HCEC 1CT (cell line): ENCODE data around the gene SPECC1.
"Not testable (repeated sequence)": the region's sequence is repeated elsewhere in the genome, so short reads cannot be mapped to it uniquely, and the experiment has no call there.

Experiments used
- DNase-seq: peaks from one replicate; pipeline ENCODE4 v3.0.0-alpha.2; 2017

The SPECC1 gene

DNA sequence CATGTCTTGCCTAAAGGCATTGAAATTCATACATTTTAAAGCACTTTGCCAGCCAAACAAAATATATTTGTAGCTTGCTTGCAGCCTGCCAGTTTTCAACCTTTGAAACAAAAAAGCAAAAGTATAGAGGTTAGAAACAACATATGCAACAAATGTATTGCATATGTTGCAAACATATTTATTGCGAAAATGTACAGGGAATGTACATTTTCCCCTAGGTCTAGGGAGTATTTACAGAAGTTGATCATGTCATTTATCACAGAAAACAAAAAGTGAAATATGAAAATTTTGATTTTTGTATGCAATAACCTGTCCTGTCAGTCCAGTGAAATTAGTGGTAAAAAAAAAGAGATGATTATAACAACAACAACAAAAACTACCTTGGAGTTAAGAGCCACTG is 171.5 kb downstream of the SPECC1 start:
- no peak for DNase-seq

DNA sequence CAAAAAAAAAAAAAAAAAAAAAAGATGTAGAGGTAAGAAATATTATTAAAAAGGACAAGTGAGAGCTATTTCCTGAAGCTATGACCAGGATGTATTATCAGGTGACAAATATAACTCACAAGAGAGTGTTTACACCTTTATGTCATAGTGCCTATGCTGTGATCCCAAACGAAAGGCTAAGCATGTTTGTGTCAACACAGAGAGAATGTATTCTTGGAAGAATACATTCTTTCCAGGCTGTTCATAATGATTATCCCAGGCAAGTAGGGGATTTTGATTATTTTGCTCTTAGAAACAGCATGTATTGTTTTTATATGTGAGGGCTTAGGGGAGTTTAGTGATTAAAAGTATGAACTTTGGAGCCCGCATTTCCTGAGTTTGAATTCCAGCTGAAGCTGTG is 175.0 kb downstream of the SPECC1 start:
- no peak for DNase-seq

DNA sequence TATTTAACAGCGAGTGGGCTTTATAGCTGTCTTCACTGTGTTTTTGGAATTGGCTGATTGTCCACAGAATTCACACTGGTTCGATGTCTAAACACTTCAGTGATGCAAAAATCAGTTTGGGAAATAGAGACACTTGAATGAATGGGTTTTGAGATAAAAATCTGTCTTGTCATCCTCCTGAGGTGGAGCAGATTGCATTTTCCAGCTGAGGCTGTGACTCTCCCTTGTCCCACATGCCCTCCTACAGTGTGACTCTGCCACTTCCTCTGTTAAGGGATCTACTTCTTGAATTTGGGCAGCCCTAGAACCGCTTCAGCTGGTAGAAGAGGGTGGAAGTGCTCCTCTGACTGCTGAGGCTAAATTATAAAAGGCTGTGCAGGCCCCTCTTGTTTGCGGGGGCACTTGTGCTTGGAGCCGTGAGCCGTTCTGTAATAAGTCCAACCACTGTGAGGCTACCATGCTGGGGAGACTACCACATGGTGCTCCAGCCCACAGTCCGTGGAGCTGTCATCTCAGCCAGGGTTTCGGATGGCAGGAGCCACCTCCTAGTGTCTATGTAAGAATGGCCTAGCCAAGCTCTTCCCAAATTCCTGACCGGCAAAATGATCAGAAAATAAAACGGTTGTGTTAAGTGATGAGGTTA is 175.9 kb downstream of the SPECC1 start:
- DNase-seq: no peak

DNA sequence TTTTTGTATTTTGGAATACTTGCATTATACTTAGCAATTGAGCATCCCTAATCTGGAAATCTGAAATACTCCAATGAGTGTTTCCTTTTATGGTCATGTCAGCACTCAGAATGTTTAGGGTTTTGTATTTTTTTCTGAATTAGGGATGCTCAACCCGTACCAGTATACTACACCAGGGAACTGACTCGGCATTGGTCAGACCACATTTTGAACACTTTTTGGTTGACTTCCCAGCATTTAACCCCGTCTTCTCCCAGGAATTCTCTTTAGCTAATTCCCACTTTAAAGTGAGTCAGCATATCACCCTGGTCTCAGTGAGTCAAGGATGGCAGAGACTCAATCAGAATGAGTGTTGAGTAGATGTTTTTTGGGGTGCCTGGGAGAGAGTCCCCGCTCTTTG is 177.9 kb downstream of the SPECC1 start:
- DNase-seq: no peak

DNA sequence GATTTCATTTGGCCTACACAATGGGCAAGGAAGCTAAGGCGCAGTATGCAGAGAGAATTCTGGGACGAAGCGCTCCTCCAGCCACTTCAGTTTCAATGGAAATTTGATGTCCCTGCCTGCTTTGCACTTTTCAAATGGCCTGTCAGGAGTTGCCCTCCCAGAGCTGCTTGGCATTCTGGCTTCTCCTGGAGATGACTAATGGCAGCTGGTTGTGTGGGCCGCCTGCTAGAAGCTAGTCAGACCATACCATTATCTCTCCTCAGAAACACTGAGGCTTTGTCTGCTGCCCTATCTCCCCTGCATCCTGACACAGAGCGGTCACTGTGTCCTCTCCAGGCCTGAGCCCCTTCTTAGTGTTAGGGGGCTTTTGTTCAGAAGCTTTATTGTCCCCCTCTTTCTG is 180.1 kb downstream of the SPECC1 start:
- no peak for DNase-seq

DNA sequence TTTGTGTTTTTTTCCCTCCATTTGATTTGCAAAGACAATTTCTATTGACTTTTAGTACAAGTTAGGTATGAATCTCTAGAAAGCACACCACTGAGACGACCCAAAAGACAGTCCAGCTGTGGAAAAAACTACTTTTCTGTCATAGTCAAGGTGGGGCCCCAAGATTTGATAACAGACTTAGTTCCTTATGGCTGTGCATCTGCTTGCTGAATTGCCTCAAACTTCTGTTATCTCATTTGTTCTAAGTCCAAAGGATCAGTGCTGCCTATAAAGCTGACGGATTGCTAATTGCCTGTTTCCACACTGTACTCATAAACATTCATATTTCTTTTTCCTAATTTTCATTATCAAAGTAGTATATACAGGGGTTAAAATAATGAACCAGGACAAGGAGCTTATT is 180.8 kb downstream of the SPECC1 start:
- no peak for DNase-seq

DNA sequence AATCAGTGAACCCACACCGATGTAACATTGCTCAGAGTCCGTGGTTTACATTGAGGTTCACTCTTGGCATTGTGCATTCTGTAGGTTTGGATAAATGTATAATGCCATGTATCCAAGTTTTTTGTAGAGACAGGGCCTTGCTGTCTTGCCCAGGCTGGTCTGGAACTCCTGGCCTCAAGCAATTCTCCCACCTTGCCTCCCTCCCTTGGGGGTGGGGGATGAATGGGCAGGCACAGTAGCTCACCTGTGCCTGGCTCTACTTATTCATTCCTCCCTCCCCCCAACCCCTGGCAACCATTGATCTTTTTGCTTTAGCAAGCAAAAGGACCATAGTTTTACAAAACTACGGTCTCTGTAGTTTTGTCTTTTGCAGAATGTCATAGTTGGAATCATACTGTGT is 181.4 kb downstream of the SPECC1 start:
- DNase-seq: no peak

DNA sequence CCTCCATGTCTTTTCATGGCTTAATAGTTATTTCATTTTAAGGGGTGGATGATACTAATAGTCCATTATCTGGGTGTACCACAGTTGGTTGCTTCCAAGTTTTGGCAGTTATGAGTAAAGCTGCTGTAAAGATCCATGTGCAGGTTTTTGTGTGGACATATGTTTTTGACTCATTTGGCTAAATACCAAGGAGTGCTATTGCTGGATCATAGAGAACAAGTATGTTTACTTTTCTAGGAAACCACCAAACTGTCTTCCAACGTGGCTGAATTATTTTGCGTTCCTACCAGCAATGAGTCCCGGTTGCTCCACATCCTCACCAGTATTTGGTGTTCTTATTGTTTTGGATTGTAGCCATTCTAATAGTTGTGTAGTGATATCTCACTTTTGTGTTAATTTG is 181.9 kb downstream of the SPECC1 start:
- no peak for DNase-seq

DNA sequence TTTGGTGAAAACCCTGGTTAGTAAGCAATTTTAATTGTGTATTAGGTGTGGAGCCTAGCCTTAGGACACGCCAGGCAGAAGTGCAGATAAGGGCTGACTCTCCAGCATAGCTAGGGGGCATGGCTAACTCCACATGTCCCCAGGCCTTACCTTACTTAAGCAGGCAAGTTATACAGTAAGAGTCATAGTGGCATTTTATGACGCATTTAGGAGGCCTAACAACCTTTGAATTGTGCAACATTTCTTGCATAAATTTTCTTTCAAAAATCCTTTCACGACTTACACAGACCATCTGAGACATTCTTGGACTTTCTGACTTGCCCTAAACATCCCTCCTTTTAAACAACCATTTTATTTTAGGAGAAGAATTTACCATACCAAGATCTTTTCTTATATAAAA is 187.1 kb downstream of the SPECC1 start:
- not testable (repeated sequence) for DNase-seq

DNA sequence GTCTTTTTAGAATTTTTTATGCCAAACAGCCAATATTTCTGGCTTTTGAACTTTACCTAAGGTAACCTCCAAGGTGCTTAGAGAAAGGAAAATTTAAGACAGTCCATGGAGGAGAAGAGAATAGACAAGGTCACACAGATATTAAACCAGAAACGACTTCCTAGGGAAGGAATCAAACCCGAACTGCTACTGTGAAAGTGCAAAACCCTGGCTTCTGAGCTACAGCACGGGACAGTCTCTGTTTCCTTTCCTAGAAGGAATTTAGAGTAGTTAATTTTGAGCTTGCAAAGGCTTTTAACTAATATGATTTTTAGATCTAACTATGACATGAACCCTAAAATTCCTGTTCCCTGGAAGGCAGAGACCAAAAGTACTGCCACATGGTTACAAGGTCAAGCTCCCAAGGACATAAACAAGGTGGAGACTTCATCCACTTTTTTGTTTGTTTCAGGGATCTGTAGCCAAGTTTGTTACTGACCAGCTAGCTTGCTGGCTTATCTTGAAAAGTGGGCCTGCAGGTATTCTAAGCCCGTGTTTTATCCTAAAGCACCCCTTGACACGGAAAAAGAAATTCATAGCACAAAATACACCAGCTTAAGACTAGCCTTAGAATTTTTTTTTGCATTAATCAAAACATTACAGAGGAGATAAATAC is 188.2 kb downstream of the SPECC1 start:
- no peak for DNase-seq

DNA sequence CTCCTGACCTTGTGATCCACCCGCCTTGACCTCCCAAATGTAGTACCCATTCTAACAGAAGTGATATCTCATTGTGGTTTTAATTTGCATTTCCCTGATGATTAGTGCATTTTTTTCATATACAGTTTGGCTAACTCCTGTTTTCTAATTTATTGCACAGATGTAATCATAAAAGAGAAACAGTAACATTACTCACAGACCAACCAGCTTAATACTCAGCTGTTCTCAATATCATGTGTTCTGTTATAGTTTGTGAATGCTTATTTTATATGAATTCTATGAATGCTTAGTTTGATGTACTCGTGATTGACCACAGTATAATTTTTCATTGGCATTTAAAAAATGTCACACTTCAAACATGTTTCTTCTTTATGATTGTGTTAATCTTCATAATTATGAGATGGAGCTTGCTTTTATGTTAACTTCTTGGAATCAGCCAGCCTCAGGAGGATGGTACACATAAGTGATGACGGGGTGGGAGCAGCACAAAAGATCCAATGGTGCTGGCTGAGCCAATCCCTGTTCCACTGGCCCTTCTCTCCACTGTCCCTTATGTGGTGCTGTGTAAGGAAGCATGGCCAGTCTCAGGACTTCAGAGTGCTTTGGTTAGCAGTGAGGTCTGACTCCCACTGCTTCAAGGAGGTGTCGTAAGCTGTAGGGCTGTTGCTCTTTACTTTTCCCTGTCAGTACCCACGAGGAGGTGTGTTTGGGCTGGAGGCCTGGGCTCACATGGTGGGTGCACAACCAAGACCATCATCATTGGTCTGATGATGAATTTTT is 191.0 kb downstream of the SPECC1 start:
- no peak for DNase-seq

DNA sequence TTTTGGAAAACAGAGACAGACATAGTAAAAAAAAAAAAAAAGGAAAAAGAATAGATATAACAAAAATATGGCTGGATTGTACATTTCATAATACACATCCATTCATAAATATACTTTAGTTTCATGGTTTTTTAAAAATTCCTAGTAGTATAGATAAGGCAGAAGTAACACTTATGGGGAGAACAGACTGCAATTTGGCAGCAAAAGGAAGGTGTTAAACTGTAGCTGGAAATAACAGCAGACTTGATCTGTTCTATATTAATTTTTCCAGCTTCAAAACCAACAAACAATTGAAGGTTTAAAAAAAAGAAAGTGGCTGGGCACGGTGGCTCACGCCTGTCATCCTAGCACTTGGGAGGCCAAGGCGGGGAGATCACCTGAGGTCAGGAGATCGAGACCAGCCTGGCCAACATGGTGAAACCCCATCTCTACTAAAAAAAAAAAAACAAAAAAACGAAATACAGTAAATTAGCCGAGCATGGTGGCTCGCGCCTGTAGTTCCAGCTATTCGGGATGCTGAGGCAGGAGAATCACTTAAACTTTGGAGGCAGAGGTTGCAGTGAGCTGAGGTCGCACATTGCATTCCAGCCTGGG is 191.8 kb downstream of the SPECC1 start:
- no peak for DNase-seq

DNA sequence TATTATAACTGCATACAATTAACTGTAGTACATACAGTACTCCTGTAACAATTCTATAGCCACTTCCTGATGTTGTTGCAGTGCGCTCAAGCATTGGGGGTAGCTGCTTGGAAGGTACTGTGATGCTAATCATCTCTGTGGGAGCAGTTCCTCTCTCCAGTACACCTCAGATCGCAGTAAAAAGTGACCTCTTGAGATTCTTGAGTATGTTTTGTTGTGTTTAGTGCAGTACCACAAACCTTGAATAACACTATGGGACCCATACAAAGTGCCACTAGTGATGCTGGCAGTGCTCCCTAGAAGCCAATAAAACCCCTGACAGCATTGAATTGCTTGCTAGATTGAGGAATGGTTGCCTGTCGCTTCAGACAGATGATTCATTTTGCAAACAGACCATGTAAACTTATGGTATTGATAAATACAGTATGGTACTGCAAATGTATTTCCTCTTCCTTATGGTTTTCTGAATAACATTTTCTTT is 193.0 kb downstream of the SPECC1 start:
- no peak for DNase-seq

DNA sequence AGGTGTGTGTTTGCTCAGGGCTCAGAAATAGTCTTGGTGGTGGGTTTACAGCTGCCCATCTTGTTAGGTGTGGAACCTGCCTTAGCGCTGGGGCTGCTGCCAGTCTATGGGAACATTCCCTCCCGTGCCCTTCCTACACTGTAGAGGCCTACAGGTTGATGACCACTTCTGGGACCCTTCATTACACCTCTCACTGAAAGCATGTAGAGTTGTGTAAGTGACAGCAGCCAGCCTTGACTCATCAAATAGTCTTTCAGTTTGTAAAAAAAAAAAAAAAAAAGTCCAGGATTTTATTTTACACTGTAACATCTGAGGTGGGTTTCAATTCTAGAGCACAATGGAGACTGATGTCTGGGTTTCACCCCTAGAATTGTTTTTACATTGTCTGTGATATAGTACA is 193.9 kb downstream of the SPECC1 start:
- no peak for DNase-seq

DNA sequence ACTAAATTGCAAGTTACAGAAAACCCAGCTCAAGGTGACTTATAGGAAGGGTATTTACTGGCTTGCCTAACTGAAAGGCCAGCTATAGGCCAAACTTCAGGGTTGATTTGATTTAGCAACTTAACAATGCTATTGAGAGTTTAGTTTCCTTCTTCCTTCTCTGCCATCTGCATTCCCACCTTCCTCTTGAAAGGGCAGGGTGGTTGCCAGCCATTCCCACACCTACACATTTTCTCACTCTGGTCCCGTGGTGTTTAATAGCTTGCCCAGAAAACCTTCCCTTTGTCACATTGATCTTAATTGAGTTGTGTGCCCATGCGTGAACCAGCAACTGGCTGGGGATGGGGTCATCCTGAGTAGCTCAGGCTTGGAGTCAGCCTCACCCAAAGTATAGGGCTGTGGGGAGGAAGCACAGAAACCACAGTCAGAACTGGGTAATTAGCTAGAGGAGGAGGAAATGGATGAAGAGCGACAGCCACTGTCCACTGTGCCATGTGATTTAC is 194.7 kb downstream of the SPECC1 start:
- no peak for DNase-seq

DNA sequence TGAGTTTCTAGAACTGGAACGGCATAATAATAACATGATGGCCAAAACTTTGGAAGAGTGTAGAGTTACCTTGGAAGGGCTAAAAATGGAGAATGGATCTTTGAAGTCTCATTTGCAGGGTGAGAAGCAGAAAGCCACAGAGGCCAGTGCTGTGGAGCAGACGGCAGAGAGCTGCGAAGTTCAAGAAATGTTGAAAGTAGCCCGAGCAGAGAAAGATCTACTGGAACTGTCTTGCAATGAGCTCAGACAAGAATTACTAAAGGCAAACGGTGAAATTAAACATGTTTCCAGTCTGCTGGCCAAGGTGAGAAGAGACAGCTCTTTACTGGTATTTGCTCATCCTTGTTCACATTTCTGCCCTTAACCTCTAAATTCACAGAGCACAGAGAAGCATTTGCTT is 196.4 kb downstream of the SPECC1 start:
- DNase-seq: no peak

DNA sequence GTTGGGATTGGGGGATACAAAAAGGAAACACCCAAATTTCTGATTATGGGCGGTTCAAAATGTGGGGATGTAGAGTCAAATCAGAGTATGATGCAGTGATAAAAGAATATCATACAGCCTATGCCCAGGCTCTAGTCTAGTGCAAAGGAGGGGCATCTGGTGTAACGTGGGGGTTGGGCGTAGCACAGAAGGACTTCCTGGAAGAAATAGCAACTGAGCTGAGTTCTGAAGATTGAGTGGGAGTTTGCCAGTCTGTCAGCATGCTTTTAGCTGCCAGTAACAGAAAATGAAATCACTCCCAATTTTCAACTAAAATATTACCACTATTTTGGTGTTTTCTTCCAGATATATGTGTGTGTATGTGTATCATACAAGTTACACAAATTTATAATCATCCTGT is 196.9 kb downstream of the SPECC1 start:
- no peak for DNase-seq

DNA sequence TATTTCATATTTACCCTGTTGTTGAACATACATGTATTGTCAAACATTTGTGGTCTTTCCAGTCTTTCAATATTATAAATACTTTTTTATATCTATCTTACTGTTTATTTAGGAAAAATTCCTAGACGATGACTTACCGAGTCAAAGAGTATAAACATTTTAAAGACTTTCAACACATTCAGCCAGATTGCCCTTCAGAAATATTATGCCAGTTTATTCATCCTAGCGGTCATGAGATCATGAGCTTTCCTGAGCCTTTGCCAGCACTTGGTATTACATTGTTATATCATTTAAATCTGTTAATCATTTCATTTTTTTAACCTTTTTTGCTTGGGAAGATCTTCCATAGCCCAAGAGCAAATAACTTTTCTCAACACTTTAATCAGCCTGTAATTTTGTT is 197.4 kb downstream of the SPECC1 start:
- DNase-seq: no peak

DNA sequence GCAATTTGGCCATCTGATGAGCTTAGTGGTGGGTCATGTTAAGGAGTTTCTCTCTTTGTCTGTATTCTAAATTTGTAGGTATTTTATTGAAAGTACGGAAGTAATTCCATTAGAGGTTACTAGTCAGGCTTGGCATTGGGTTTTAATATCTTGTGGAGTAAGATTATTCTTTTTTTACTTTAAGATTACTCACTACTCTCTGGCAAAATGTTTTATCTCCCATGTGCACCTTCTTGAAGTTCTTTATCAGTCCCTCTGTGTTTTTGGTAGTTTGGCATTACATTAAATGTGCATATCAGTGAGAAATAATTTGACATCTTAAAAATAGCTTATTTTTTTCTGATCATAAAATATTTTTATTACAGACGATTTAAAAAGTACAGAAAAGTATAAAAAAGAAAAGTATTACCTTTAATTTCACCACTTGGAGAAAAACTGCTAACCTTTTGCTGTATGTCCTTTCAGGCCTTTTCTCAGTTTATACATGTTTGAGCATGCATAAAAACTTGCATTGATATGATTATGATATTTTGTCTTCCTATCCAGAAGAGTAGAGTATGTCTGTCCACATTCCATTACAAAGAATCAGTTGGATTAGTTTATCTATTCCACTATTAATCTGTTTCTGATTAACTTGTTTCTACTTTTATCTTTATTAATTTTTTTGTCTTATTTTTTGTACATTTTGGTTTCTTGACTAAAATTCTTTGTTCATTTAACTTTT is 198.3 kb downstream of the SPECC1 start:
- DNase-seq: no peak

DNA sequence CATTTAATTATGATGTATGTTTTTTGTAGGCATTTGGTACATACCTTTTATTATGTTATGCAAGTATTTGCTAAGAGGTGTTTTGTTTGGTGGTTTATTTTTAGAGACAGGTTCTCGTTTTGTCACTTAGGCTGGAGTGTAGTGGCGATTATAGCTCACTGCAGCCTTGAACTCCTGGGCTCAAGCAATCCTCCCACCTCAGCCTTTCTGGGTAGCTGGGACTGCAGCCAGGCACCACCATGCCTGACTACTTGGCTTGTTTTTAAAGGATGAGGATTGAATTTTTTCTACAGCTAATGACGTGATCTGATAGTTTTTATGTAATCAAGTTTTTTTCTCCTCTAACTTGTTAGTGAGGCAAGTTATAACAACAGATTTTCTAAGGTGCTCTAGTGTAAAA is 199.6 kb downstream of the SPECC1 start:
- DNase-seq: no peak

DNA sequence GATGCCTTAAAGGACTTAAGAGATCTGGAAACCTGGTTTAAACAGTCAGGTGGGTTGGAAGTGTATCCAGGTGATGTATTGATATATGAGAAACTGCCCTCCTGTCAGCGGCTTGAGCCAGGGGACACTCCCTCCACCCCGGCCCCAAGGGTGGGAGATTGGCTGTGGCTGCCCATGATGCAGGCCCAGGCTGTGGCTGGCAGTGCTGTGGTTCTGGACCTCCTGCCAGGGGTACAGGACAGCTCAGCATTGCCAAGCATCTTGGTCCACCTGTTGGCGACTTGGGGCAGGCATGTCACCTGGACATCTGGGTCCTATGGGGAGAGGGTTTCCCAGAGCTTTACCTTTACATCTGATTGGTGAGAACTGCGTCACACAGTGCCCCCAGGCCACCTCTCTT is 201.0 kb downstream of the SPECC1 start:
- DNase-seq: no peak

DNA sequence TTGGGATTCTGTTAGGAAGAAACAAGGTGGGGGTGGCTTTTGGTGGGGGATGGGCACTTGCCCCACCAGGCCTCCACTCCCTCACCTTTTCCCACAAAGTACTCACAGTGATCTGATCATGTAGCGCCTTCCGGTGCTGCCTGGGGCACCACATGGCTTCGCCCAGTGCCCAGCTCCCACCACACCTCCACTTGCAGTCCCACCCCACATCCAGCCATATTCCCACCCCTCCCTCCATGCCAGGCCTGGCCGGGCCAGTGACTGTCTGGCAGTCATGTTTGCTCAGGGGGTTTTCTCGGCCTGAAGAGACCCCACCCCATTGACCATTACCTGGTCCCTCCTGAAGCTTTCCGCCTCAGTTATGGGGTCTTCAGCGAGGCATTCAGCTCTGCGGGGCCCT is 201.5 kb downstream of the SPECC1 start:
- DNase-seq: no peak

DNA sequence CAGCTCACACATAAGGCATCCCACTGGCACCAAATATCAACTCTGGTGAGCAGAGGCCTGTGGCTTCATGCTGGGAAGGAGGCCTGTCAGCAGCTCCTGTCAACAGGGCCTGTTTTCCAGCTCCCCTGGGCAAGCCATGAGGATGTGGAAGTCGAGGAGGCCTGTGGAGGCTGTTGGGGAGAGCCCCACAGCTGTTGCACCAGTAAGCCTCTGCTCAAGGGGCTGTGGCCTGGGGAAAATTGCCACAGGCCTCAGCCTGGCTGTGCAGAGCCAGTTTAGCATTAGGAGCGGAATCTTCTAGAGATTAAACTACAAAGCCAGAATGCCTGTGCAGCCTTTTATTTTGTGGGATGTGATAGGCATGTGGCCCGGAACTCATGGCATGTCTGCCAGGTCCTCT is 202.1 kb downstream of the SPECC1 start:
- no peak for DNase-seq
